BJ (cell line): ENCODE measurements around the gene CPED1. TPM values are rescaled to one million over a fixed set of nuclear protein-coding genes. Genes with fewer than 3 reads are reported as not detected.

Experiments used
- CTCF ChIA-PET: fragments of 350-600 bp; formaldehyde crosslinking; extraction: SDS; loops from one replicate; lab custom pipeline; 2021; ENCODE audit warnings: antibody characterized with exemption, inconsistent platforms; lab: Yijun Ruan, JAX
- POLR2A ChIA-PET: fragments of 300-600 bp; sonication (Branson Sonifier 250); formaldehyde crosslinking; extraction: SDS; loops from one replicate; lab custom pipeline; 2021; ENCODE audit warnings: antibody characterized with exemption; lab: Charles Lee
- DNase-seq: peaks from one replicate; pipeline ENCODE4 v3.0.0-alpha.2; 2011; ENCODE audit warnings: low read depth
- H3K27me3 ChIP-seq: 2 replicates; pipeline ENCODE4 v1.6.0; 2011; ENCODE audit warnings: low read length; ENCODE audit not compliant: control insufficient read depth, insufficient read depth
- H3K36me3 ChIP-seq: 2 replicates; pipeline ENCODE4 v1.5.1; 2011; ENCODE audit warnings: low read length; ENCODE audit not compliant: control insufficient read depth, insufficient read depth
- H3K4me3 ChIP-seq: 2 replicates; pipeline ENCODE4 v1.5.1; 2011; ENCODE audit warnings: low read depth, mild to moderate bottlenecking, control low read depth, low read length
- CTCF ChIP-seq: IDR thresholded peaks from 2 replicates; pipeline ENCODE4 v1.5.1; 2011; ENCODE audit warnings: low read depth, mild to moderate bottlenecking, control low read depth, inconsistent platforms, low read length, moderate library complexity; ENCODE audit not compliant: insufficient read depth
- polyA plus RNA-seq: library from polyadenylated mRNA; depleted of rRNA; stranded (reverse); fragments of >200 nt; gene quantifications from 2 replicates; pipeline ENCODE4 v1.2.3, GENCODE V29; 2011

The CPED1 gene
- polyA plus RNA-seq, 1 experiment = 18.3 TPM

GRCh38 chr7:121107923-121108498 is 119.5 kb downstream of the CPED1 start:
- Histone ChIP-seq H3K4me3 (no peak overlapping the region), H3K36me3 (no peaks in the 10 kb centered on the region), H3K27me3 (no peaks in the 10 kb centered on the region)
- ChIA-PET CTCF (interaction anchor here (0.6 to 6.6 kb wide), 16 partner anchors 9 to 316 kb away, joined by 3 to 68 read pairs (median 4); partner anchors contain the start of gene CPED1), POLR2A (interaction anchor here (0.7 kb wide), 1 partner anchor 118 kb away, joined by 3 read pairs; no protein-coding TSS in a partner anchor)
- peak; percentile 64 for TF ChIP-seq CTCF
- DNase-seq = peak; percentile 17

GRCh38 chr7:121109145-121109544 is 120.6 kb downstream of the CPED1 start:
- ChIA-PET POLR2A (no interaction called here), CTCF (interaction anchor here (0.6 to 6.6 kb wide), 8 partner anchors 10 to 317 kb away, joined by 3 to 68 read pairs (median 6); partner anchors contain the start of gene CPED1)
- no peaks in the 10 kb centered on the region for H3K36me3 ChIP-seq
- no peak for DNase-seq
- H3K4me3 ChIP-seq = no peak overlapping the region
- no peak for TF ChIP-seq CTCF
- H3K27me3 ChIP-seq = no peaks in the 10 kb centered on the region

GRCh38 chr7:121113288-121113687 is 124.8 kb downstream of the CPED1 start:
- Histone ChIP-seq H3K36me3 (no peaks in the 10 kb centered on the region), H3K27me3 (no peaks in the 10 kb centered on the region), H3K4me3 (no peak overlapping the region)
- ChIA-PET POLR2A (no interaction called here), CTCF (interaction anchor here (0.7 kb wide), 1 partner anchor 847 kb away, joined by 3 read pairs; no protein-coding TSS in a partner anchor)
- no peak for TF ChIP-seq CTCF
- no peak for DNase-seq

- POLR2A ChIA-PET = no interaction called here
- H3K36me3 ChIP-seq = no peaks in the 10 kb centered on the region
- DNase-seq = no peak
- CTCF ChIA-PET = interaction anchor here (0.6 to 1.8 kb wide), 4 partner anchors 8 to 324 kb away, joined by 3 to 5 read pairs (median 4); no protein-coding TSS in a partner anchor
- TF ChIP-seq CTCF = no peak
- no peak overlapping the region for H3K4me3 ChIP-seq
- no peaks in the 10 kb centered on the region for H3K27me3 ChIP-seq
Observed at GRCh38 chr7:121116396-121116795, 127.9 kb downstream of the CPED1 start.

GRCh38 chr7:121119047-121119446 is 130.5 kb downstream of the CPED1 start:
- DNase-seq = no peak
- no peaks in the 10 kb centered on the region for H3K27me3 ChIP-seq
- CTCF ChIA-PET = no interaction called here
- no peak for TF ChIP-seq CTCF
- H3K4me3 ChIP-seq = no peak overlapping the region
- POLR2A ChIA-PET = no interaction called here
- H3K36me3 ChIP-seq = no peaks in the 10 kb centered on the region
